Tibial nerve (tissue), 4 donors: Measurements from ENCODE around the gene USP24.
"Not testable (repeated sequence)": the region's sequence is repeated elsewhere in the genome, so short reads cannot be mapped to it uniquely, and the experiment has no call there.

ENCODE experiments used
- CTCF ChIP-seq, 5 experiments: fragments of 200-600 bp in 3 of 5; fragments of 450-650 bp in 2 of 5; sonication (generic) in 3 of 5; IDR thresholded peaks; one replicate each; pipeline ENCODE4 v1.5.1; 2016 to 2019; ENCODE audit warnings: antibody characterized with exemption in 5 of 5, mild to moderate bottlenecking in 3 of 5, moderate library complexity in 2 of 5
- EP300 ChIP-seq, 2 donors: sonication (generic); formaldehyde crosslinking; IDR thresholded peaks; one replicate each; pipeline ENCODE4 v1.6.1; 2017; ENCODE audit warnings: antibody characterized with exemption in 2 of 2, mild to moderate bottlenecking in 1 of 2

- not testable (repeated sequence) for TF ChIP-seq CTCF, EP300 (IDR thresholded peaks at IDR 0.05)
Measured at GRCh38 chr1:55031098-55031497, 184.1 kb downstream of the USP24 start.
